NB4 (cell line): Measurements from ENCODE around the gene NAT16.
A peak's percentile ranks its signal among the peaks of the same experiment; 100 is the strongest.

Experiments used
- DNase-seq: peaks from one replicate; pipeline ENCODE4 v3.0.0; 2010; ENCODE audit warnings: low read depth
- H3K4me3 ChIP-seq: one replicate; pipeline ENCODE4 v1.5.1; 2011; ENCODE audit warnings: mild to moderate bottlenecking, low read depth, low read length, moderate library complexity
- CTCF ChIP-seq: IDR thresholded peaks from one replicate; pipeline ENCODE4 v1.5.1; 2012; ENCODE audit warnings: low read depth, low read length
- MAX ChIP-seq: IDR thresholded peaks from 2 replicates; pipeline ENCODE4 v1.6.1; 2011; ENCODE audit warnings: low read depth, low read length
- MYC ChIP-seq: IDR thresholded peaks from 2 replicates; pipeline ENCODE4 v1.6.1; 2011; ENCODE audit warnings: low read depth, low read length
- POLR2A ChIP-seq: IDR thresholded peaks from 2 replicates; pipeline ENCODE4 v1.6.1; 2011; ENCODE audit warnings: mild to moderate bottlenecking; ENCODE audit not compliant: insufficient read length; ENCODE audit errors: extremely low read depth

Gene NAT16

GRCh38 chr7:101171442-101171837 is 8.7 kb downstream of the NAT16 start:
- DNase-seq = no peak
- peak; percentile 19 for TF ChIP-seq CTCF
- TF ChIP-seq POLR2A = no peak

GRCh38 chr7:101170617-101171441 is 9.3 kb downstream of the NAT16 start:
- no peak for DNase-seq
- TF ChIP-seq CTCF (no peak), POLR2A (no peak), MYC (no peak)
- H3K4me3 ChIP-seq = no peak overlapping the region

More at GRCh38 chr7:101171442-101171837, 8.7 kb downstream of the NAT16 start:
- H3K4me3 ChIP-seq = no peak overlapping the region

- peak; percentile 97 for TF ChIP-seq CTCF
- TF ChIP-seq MYC = peak; percentile 51
- TF ChIP-seq POLR2A = no peak
- peak; percentile 71; the same call in 1 of the 2 replicates for TF ChIP-seq MAX
- DNase-seq = peak; percentile 76
- no peak overlapping the region for H3K4me3 ChIP-seq
Measured at GRCh38 chr7:101169838-101170551, 10.1 kb downstream of the NAT16 start.

- H3K4me3 ChIP-seq = no peak overlapping the region
- DNase-seq = no peak
- TF ChIP-seq MAX (no peak), MYC (no peak), CTCF (no peak), POLR2A (no peak)
Measured at GRCh38 chr7:101169110-101169837, 10.8 kb downstream of the NAT16 start.

GRCh38 chr7:101168412-101169049 is 11.6 kb downstream of the NAT16 start:
- H3K4me3 ChIP-seq = no peak overlapping the region
- TF ChIP-seq MAX (no peak), POLR2A (no peak), CTCF (no peak), MYC (no peak)
- DNase-seq = no peak
